ENCODE data around the gene MLST8.

MLST8 gene

DNA sequence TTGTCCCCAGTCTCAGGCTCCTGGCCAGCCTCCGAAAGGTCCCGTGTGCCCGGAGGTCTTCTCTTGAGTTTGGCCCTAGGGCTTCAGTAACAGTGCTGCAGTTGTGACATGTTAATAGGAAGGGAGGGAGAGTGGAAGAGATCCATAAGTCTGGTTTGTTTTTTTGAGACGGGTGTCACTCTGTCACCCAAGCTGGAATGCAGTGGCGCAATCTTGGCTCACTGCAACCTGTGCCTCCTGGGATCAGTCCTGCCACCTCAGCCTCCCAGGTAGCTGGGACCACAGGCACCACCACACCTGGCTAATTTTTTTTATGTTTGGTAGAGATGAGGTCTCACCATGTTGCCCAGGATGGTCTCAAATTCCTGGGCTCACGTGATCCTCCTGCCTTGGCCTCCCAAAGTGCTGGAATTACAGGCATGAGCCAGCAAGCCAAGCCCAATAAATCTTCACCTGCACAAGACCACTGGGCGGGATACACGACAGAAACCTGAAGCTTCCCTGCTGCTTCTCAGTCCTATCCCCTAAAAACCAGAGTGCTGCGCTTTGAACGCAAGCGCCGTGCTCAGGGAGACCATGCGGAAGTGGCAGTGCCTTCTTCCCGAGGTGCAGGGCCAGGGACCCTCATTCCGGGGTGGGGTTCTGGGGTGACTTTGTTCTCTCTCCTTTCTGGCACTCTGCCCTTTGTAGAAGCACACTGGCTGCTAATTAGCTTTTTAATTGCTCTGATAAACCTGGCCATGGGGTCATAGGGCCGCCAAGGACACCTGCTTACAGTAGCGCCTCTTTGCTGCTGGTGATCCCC, 38.8 kb upstream of the MLST8 start:
- no peak overlapping the region for H3K4me3 ChIP-seq (ENCODE audit: low read depth, low read length)
- TF ChIP-seq, protein P1, sequence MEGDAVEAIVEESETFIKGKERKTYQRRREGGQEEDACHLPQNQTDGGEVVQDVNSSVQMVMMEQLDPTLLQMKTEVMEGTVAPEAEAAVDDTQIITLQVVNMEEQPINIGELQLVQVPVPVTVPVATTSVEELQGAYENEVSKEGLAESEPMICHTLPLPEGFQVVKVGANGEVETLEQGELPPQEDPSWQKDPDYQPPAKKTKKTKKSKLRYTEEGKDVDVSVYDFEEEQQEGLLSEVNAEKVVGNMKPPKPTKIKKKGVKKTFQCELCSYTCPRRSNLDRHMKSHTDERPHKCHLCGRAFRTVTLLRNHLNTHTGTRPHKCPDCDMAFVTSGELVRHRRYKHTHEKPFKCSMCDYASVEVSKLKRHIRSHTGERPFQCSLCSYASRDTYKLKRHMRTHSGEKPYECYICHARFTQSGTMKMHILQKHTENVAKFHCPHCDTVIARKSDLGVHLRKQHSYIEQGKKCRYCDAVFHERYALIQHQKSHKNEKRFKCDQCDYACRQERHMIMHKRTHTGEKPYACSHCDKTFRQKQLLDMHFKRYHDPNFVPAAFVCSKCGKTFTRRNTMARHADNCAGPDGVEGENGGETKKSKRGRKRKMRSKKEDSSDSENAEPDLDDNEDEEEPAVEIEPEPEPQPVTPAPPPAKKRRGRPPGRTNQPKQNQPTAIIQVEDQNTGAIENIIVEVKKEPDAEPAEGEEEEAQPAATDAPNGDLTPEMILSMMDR (IDR thresholded peaks at IDR 0.05; ENCODE audit: low read depth, low read length): no peak
- no peak for DNase-seq (ENCODE audit: low read depth, low spot score)
- in situ Hi-C loops (cut with HindIII; ENCODE audit: low sequenced_read_pairs): no loop called here

DNA sequence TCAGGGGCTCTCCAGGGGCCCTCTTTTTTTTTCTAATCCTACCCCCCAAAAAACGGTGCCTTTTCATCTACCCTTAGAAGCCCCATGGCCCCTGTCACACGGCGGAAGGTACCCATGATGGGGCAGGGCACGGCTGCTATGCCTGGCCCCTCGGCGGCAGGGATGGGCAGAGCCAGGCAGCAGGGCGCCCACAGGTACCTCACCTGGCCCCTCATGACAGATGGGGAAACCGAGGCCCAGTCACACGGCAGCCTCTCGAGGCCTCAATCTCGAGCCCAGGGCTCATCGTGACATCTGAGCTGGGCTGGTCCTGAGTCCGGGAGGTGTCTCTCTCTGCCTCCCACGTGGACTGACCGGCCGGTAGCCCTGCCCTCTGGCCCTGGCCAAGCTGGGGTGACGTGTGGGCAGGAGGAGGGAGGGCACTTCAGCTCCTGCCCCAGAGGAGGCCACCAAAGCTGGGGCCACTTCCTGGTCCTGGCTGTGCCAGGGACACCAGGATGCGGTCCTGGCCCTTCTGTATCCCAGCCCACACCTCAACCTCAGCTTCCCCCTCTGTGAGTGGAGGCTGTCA, 38.1 kb upstream of the MLST8 start:
- no peak for DNase-seq (ENCODE audit: low read depth, low spot score)
- H3K4me3 ChIP-seq (ENCODE audit: low read depth, low read length): no peak overlapping the region
- TF ChIP-seq, protein P1 (IDR thresholded peaks at IDR 0.05; ENCODE audit: low read depth, low read length): no peak
- in situ Hi-C loops (cut with HindIII; ENCODE audit: low sequenced_read_pairs): no loop called here

- TF ChIP-seq, protein P1 (IDR thresholded peaks at IDR 0.05; ENCODE audit: low read depth, low read length): no peak
- no peak for DNase-seq (ENCODE audit: low read depth, low spot score)
- no peak overlapping the region for H3K4me3 ChIP-seq (ENCODE audit: low read depth, low read length)
- in situ Hi-C loops (cut with HindIII; ENCODE audit: low sequenced_read_pairs): no loop called here
These were observed 35.2 kb upstream of the MLST8 start for GRCh38 chr16:2170080-2170479.

- no peak for DNase-seq (ENCODE audit: low read depth, low spot score)
- TF ChIP-seq, protein P1 (IDR thresholded peaks at IDR 0.05; ENCODE audit: low read depth, low read length): no peak
- no peak overlapping the region for H3K4me3 ChIP-seq (ENCODE audit: low read depth, low read length)
- in situ Hi-C loops (cut with HindIII; ENCODE audit: low sequenced_read_pairs): no loop called here
These were observed 34.4 kb upstream of the MLST8 start for GRCh38 chr16:2170587-2171435.

DNA sequence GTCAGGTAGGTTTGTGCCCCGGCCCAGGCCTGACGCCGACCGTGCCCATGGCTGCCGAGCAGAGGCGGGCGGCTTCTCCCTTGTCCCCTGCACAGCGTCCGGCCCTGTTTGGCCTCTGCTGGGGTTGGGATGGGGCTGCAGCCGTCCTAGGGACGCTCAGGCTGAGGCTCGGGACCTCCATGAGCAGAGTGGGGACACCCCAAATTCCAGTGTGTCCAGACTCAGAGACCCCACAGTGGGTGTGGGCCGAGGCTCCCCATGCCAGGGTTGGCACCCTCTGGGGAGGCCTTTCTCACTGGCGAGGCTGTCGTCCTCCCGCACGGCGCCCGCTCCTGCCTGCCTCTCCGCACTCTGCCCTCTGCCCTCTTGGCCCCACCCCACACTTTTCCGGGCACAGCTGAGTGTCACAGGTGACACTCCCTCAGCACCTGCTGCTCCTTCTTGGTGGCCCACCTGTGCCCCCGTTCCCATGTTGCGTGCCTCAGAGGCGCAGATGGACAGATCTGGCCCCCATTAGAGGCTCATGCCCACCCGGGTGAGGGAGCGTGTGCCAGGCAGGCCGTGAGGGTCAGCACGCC, 33.6 kb upstream of the MLST8 start:
- TF ChIP-seq, protein P1 (IDR thresholded peaks at IDR 0.05; ENCODE audit: low read depth, low read length): no peak
- no peak overlapping the region for H3K4me3 ChIP-seq (ENCODE audit: low read depth, low read length)
- in situ Hi-C loops (cut with HindIII; ENCODE audit: low sequenced_read_pairs): no loop called here
- no peak for DNase-seq (ENCODE audit: low read depth, low spot score)

DNA sequence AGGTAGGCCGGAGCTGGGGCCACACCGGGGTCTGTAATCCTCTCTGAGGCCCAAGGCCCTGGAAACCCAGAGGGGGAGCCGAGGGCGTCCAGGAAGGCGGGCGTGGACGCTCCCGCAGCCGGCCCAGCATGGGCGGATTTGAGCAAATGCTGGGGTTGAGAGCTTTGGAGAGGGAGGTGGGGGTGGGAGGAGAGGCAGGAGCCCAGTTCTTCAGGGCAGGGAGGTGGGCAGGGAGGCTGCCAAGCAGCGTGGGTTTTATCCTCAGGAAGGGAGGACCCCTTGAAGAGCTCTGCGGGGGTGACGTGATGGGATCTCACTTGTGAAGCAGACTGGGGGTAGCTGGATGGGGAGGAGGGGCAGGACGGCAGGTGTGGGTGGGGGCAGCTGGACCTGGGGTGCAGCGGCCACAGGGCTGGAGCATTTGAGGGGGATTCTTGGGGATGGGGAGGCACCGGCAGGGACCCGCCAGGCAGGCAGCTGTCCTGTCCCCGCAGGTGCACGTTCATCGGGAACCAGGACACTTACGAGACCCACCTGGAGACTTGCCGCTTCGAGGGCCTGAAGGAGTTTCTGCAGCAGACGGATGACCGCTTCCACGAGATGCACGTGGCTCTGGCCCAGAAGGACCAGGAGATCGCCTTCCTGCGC, 32.4 kb upstream of the MLST8 start:
- DNase-seq (ENCODE audit: low read depth, low spot score): no peak
- no peak overlapping the region for H3K4me3 ChIP-seq (ENCODE audit: low read depth, low read length)
- in situ Hi-C loops (cut with HindIII; ENCODE audit: low sequenced_read_pairs): no loop called here
- TF ChIP-seq, protein P1 (IDR thresholded peaks at IDR 0.05; ENCODE audit: low read depth, low read length): no peak

All from astrocyte of the spinal cord (primary cell).